Measurements from ENCODE around the gene NTHL1.

- TF ChIP-seq, protein P1, sequence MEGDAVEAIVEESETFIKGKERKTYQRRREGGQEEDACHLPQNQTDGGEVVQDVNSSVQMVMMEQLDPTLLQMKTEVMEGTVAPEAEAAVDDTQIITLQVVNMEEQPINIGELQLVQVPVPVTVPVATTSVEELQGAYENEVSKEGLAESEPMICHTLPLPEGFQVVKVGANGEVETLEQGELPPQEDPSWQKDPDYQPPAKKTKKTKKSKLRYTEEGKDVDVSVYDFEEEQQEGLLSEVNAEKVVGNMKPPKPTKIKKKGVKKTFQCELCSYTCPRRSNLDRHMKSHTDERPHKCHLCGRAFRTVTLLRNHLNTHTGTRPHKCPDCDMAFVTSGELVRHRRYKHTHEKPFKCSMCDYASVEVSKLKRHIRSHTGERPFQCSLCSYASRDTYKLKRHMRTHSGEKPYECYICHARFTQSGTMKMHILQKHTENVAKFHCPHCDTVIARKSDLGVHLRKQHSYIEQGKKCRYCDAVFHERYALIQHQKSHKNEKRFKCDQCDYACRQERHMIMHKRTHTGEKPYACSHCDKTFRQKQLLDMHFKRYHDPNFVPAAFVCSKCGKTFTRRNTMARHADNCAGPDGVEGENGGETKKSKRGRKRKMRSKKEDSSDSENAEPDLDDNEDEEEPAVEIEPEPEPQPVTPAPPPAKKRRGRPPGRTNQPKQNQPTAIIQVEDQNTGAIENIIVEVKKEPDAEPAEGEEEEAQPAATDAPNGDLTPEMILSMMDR (conservative IDR thresholded peaks at IDR 0.05) = no peak
- TF ChIP-seq EZH2 (IDR thresholded peaks at IDR 0.05; ENCODE audit: low read depth) = no peak
These were observed 22.4 kb downstream of the NTHL1 start for GRCh38 chr16:2025251-2025650.

All from PC-9 (cell line).